CD14-positive monocyte (primary cell): ENCODE data around the gene NEDD8. TPM values are rescaled to one million over a fixed set of nuclear protein-coding genes. Genes with fewer than 3 reads are reported as not detected.

Source experiments
- DNase-seq, 3 donors: peaks; one replicate each; pipeline ENCODE4 v3.0.0-alpha.2; 2011 to 2022
- H2AFZ ChIP-seq: 2 replicates; pipeline ENCODE4 v1.6.0; 2012; ENCODE audit warnings: mild to moderate bottlenecking, low read depth, low read length, inconsistent platforms; ENCODE audit not compliant: insufficient read depth, poor library complexity, severe bottlenecking
- H3K27ac ChIP-seq, 2 donors: 1 replicate in 1 of 2; 2 replicates in 1 of 2; pipeline ENCODE4 v1.5.1; 2012 to 2013; ENCODE audit warnings: low read length in 2 of 2, control low read depth in 1 of 2, inconsistent platforms in 1 of 2, low read depth in 1 of 2, mild to moderate bottlenecking in 1 of 2
- H3K27me3 ChIP-seq, 2 donors: one replicate each; pipeline versions ENCODE4 v1.6.0 to v1.6.1; 2011 to 2013; ENCODE audit warnings: low read length in 2 of 2; ENCODE audit not compliant: control insufficient read depth in 2 of 2, insufficient read depth in 2 of 2
- H3K36me3 ChIP-seq, 2 donors: replicated peaks in 1 of 2; 1 replicate in 1 of 2; 2 replicates in 1 of 2; pipeline versions ENCODE4 v1.5.1 to v1.6.1; 2012 to 2013; ENCODE audit warnings: low read length in 2 of 2, control low read depth in 1 of 2, inconsistent platforms in 1 of 2, mild to moderate bottlenecking in 1 of 2; ENCODE audit not compliant: insufficient read depth in 2 of 2, control insufficient read depth in 1 of 2
- H3K4me1 ChIP-seq, 2 donors: 1 replicate in 1 of 2; 2 replicates in 1 of 2; pipeline versions ENCODE4 v1.5.1 to v1.6.1; 2012 to 2013; ENCODE audit warnings: low read length in 2 of 2, control low read depth in 1 of 2, inconsistent platforms in 1 of 2, mild to moderate bottlenecking in 1 of 2, moderate library complexity in 1 of 2; ENCODE audit not compliant: insufficient read depth in 2 of 2, control insufficient read depth in 1 of 2
- H3K4me2 ChIP-seq: replicated peaks from 2 replicates; pipeline ENCODE3; 2012; ENCODE audit warnings: low read length, moderate library complexity, mild to moderate bottlenecking; ENCODE audit not compliant: poor library complexity, severe bottlenecking; ENCODE audit errors: extremely low read depth
- H3K4me3 ChIP-seq, 3 experiments: fragments of 200-600 bp in 1 of 3; sonication (generic) in 1 of 3; replicated peaks in 1 of 3; 1 replicate in 2 of 3; 2 replicates in 1 of 3; pipeline ENCODE4 v1.5.1; 2011 to 2013; ENCODE audit warnings: low read length in 3 of 3, mild to moderate bottlenecking in 3 of 3, control low read depth in 2 of 3, low read depth in 2 of 3, inconsistent platforms in 1 of 3, moderate library complexity in 1 of 3
- H3K79me2 ChIP-seq: 2 replicates; pipeline ENCODE4 v1.6.0; 2012; ENCODE audit warnings: mild to moderate bottlenecking, control low read depth, inconsistent platforms, low read length, moderate library complexity; ENCODE audit not compliant: insufficient read depth
- H3K9ac ChIP-seq: 2 replicates; pipeline ENCODE4 v1.6.0; 2017; ENCODE audit warnings: low read length, mild to moderate bottlenecking; ENCODE audit not compliant: insufficient read depth, poor library complexity, severe bottlenecking
- H3K9me3 ChIP-seq, 2 donors: replicated peaks in 1 of 2; 1 replicate in 1 of 2; 2 replicates in 1 of 2; pipeline versions ENCODE4 v1.5.1 to v1.6.1; 2012 to 2013; ENCODE audit warnings: low read length in 2 of 2, control low read depth in 1 of 2; ENCODE audit not compliant: control insufficient read depth in 1 of 2, insufficient read depth in 1 of 2
- H4K20me1 ChIP-seq: 2 replicates; pipeline ENCODE4 v1.6.0; 2012; ENCODE audit warnings: mild to moderate bottlenecking, low read length, control low read depth, moderate library complexity; ENCODE audit not compliant: insufficient read depth
- H3K27ac Mint-ChIP-seq, 7 donors: one replicate each; pipeline ENCODE4 v1.8.0; 2020; ENCODE audit warnings: mild to moderate bottlenecking in 7 of 7, mixed read lengths in 7 of 7, moderate library complexity in 6 of 7, inconsistent platforms in 2 of 7
- H3K27me3 Mint-ChIP-seq, 3 donors: one replicate each; pipeline ENCODE4 v1.8.0; 2021 to 2022; ENCODE audit warnings: low read depth in 3 of 3, mild to moderate bottlenecking in 3 of 3, mixed read lengths in 3 of 3, moderate library complexity in 3 of 3, inconsistent platforms in 1 of 3
- H3K36me3 Mint-ChIP-seq, 2 donors: one replicate each; pipeline ENCODE4 v1.8.0; 2020; ENCODE audit warnings: mixed read lengths in 2 of 2, inconsistent platforms in 1 of 2, mild to moderate bottlenecking in 1 of 2
- H3K4me1 Mint-ChIP-seq: one replicate; pipeline ENCODE4 v1.8.0; 2020; ENCODE audit warnings: mild to moderate bottlenecking, mixed read lengths
- H3K4me3 Mint-ChIP-seq, 2 donors: one replicate each; pipeline ENCODE4 v1.8.0; 2020; ENCODE audit warnings: mild to moderate bottlenecking in 2 of 2, mixed read lengths in 2 of 2, moderate library complexity in 1 of 2
- H3K9me3 Mint-ChIP-seq, 7 donors: one replicate each; pipeline ENCODE4 v1.8.0; 2020 to 2022; ENCODE audit warnings: mixed read lengths in 7 of 7, mild to moderate bottlenecking in 6 of 7, moderate library complexity in 6 of 7, inconsistent platforms in 2 of 7
- CTCF ChIP-seq: fragments of 200-600 bp; IDR thresholded peaks from one replicate; pipeline ENCODE4 v1.8.0; 2022; ENCODE audit warnings: antibody characterized with exemption, mild to moderate bottlenecking
- WGBS: methylation state at CpG from one replicate; pipeline ENCODE4 v1.1.5; 2013; ENCODE audit warnings: missing lambda C conversion rate; ENCODE audit not compliant: insufficient coverage; 5-methylcytosine and 5-hydroxymethylcytosine counted together
- intact Hi-C, 2 donors: fragments of 100-400 bp; cut with micrococcal nuclease; formaldehyde crosslinking; loops; one replicate each; pipeline versions ENCODE4 v1.15.0 to v1.15.1; 2023
- polyA plus RNA-seq, 3 donors: library from polyadenylated mRNA; depleted of rRNA in 1 of 3; unstranded in 2 of 3; stranded (reverse) in 1 of 3; fragments of 300-500 nt in 2 of 3; fragments of >200 nt in 1 of 3; fragmentation: Illumina TruSeq in 2 of 3; gene quantifications; 1 replicate in 2 of 3; 2 replicates in 1 of 3; pipeline ENCODE4 v1.2.3, GENCODE V29; 2012 to 2021

Gene NEDD8
- polyA plus RNA-seq, 3 donors, result 164 to 335 (median 306) TPM

GRCh38 chr14:24253936-24254335 is 21.8 kb upstream of the NEDD8 start:
- Mint-ChIP-seq H3K27me3 (peaks cover 0 to 2% (median 0%) of the 10 kb centered on the region in 3 donors), H3K4me1 (peaks cover 10% of the 10 kb centered on the region), H3K9me3 (no peaks in the 10 kb centered on the region), H3K27ac (peak overlapping the region in 1 of 7 donors; percentile 52), H3K36me3 (peaks cover 70 to 73% of the 10 kb centered on the region in 2 donors), H3K4me3 (no peak overlapping the region)
- peaks cover 0 to 8% of the 10 kb centered on the region in 2 donors for H3K4me1 ChIP-seq
- no peak overlapping the region for H3K4me2 ChIP-seq
- TF ChIP-seq CTCF, result no peak
- no peak overlapping the region for H3K27ac ChIP-seq
- DNase-seq, result no peak
- H3K27me3 ChIP-seq, result no peaks in the 10 kb centered on the region
- peaks cover 43 to 77% of the 10 kb centered on the region in 2 donors for H3K36me3 ChIP-seq
- intact Hi-C loops, result no loop called here
- no peak overlapping the region for H2AFZ ChIP-seq
- WGBS, result 100% methylated on average over 3 of the region's 7 CpGs
- no peak overlapping the region for H3K4me3 ChIP-seq
- no peak overlapping the region for H3K9ac ChIP-seq
- no peaks in the 10 kb centered on the region for H3K9me3 ChIP-seq
- H3K79me2 ChIP-seq, result no peaks in the 10 kb centered on the region
- no peaks in the 10 kb centered on the region for H4K20me1 ChIP-seq

DNA sequence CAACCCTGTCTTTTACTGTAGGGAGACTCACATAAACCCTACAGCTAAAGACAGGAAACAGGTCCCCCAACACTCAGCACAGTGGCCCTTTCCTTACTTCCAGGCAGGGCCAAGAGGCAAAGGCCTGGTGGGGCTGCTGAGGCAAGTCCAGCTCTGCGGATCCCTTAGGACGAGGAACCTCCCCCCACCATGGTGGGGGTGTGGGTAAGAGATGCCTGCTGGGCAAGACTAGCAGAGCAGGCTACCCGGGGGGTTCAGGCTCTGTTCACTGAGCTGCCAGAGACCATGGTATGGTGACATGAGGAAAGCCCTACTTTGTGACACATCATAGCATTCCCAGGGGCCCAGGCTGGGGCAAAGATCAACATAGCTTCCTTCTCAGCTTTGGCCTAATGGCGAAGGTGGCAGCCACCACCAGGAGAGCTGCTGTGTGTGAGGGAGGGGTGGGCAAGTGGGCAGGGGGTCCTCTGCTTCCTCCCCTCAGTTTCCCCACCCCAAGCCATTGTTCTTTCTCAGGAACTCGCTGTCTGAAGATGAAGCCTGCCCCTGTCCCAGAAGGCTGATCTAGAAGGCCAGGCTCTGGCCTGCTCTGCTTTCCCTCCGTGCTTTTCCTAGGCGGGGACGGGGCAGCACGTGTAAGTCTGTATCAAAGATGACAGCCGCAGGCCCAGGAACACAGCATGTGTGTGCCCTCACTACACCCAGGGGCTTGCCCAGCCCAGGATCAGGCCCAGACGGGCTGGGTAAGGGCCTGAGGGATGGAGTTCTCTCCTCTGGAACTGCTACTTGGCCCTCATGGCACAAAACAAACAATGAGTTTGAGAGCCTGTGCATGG is 20.3 kb upstream of the NEDD8 start:
- Histone ChIP-seq H3K36me3 (peaks cover 44 to 76% of the 10 kb centered on the region in 2 donors), H2AFZ (no peak overlapping the region), H3K4me1 (peaks cover 0 to 8% of the 10 kb centered on the region in 2 donors), H3K4me3 (no peak overlapping the region), H3K9me3 (no peaks in the 10 kb centered on the region), H3K27me3 (no peaks in the 10 kb centered on the region), H3K27ac (no peak overlapping the region), H3K4me2 (no peak overlapping the region), H3K9ac (no peak overlapping the region), H4K20me1 (no peaks in the 10 kb centered on the region), H3K79me2 (no peaks in the 10 kb centered on the region)
- TF ChIP-seq CTCF, result no peak
- H3K4me1 Mint-ChIP-seq, result peaks cover 12% of the 10 kb centered on the region
- no peak for DNase-seq
- H3K9me3 Mint-ChIP-seq, result no peaks in the 10 kb centered on the region
- no peak overlapping the region for H3K4me3 Mint-ChIP-seq
- intact Hi-C loops, result no loop called here
- H3K27me3 Mint-ChIP-seq, result peaks cover 0 to 2% (median 0%) of the 10 kb centered on the region in 3 donors
- peaks cover 71 to 72% of the 10 kb centered on the region in 2 donors for H3K36me3 Mint-ChIP-seq
- peak overlapping the region in 2 of 7 donors; percentile 1 to 19 for H3K27ac Mint-ChIP-seq
- 99% methylated on average over 7 of the region's 11 CpGs for WGBS
